ENCODE data around the gene ACTR3.

ACTR3 gene

GRCh38 chr2:113966832-113967231, 76.9 kb downstream of the ACTR3 start:
- no peak for DNase-seq

DNA sequence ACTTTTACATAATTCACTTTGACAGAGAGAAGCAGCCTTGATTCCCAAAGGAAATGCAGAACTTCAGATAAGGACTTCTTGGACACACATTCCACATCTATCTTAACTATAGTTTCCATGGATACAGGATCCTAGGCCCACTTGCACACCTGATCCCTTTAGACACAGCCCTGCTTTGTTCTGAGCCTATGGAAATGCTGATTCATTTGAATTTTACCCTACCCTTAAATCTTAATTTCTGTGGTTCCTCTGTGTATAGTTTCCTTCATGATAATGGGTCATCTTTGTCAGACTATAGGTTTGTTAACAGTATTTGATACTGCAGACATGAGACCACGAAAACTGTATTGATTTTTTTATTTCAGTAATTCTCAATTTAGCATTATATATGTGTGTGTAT, 77.4 kb downstream of the ACTR3 start:
- DNase-seq, result no peak

DNA sequence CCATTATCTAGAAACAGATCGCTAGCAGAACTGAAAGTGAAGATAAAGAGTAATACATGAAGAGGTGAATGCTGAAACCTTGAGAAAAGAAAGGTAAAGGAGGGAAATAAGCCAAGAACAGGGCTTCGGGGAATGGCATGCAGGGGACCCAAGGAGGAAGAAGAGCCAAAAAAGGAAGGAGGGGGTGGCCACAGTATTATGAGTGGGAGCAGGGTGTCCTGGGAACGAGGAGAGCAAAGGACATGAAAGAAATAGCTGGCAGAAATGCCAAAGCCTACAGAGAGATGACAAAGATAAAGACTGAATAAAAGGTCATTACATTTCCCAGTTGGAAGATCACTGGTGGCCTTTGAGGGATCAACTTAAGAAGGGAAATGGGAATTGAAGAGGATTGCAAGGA, 82.9 kb downstream of the ACTR3 start:
- no peak for DNase-seq

DNA sequence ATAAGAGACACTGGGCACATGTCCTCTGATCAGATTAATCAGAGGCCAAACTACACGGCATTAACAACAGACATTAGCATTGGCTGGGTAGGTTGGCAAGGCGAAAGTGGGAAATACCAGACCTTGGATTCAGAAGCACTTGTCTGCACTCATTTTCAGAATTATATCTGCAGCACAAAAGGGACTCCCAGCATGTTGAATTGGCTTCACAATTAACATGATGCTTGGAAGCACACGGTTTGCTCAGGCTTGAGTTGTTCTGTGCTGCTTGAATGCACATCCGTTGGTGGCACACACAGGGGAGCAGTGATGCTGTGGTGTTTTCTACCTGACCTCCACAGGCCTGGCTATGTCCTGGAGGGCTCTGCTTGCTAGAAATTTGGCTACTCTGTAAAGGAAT, 83.9 kb downstream of the ACTR3 start:
- DNase-seq, result no peak

- peak; percentile 90 for DNase-seq
Measured at GRCh38 chr2:113974727-113975126, 84.8 kb downstream of the ACTR3 start.

DNA sequence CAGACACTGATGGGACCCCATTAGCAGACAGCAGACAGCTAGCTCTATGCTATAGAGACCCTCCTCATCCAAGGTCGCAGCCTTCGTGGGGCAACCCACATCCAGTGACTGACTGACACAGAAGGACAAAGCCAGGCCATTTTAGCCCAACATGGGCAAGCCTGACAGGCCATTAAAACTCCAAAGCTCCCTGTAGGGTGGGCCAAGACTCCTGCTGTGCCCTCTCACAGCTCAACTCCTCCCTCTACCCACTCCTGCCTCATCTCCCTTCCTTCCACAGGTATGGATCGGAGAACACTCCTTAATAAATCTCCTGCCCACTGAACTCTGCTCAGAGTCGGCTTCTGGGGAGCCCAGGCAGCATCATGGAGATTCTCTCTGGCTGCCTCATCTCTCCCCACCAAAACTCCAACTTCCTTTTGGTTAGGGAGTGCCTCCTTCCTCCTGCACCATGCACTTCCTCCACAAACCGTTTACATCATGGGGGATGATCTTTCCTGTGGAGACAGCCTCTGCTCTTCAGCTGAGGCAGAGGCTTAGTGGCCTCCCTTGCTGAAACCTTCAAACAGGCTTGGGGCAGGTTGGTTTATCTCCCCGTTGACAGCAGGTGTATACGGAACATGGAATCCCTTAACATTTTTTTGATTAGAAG, 86.5 kb downstream of the ACTR3 start:
- DNase-seq, result no peak

DNA sequence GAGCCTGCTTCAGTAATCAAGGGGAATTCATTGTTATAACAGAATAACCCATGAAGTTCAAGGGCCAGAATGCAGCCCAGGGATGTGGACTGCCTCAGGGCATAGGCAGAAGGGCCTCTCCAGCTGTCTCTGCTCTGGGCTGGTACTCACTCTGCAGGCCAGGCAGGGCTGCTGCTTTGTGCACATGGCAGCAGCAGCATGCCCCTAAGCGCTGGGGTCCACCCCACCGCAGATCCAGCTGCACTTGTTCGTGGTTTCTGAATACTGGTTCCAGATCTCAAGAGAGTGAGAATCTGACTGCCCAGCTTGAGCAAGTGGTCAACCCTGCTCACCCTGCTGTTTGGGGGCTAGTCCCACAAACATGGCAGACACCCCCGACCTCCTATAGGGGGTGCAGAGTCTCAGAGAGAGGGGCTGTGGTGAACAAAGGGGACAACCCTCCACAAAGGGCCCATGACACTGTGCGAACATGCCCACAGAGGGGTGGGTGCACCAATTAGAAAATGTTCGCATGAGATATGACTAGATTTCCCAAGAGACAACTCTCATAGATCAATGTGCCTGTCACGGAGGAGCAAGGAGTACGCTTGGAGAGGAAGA, 87.3 kb downstream of the ACTR3 start:
- no peak for DNase-seq

- DNase-seq, result peak; percentile 14
Measured at GRCh38 chr2:113977660-113978523, 88.0 kb downstream of the ACTR3 start.

DNA sequence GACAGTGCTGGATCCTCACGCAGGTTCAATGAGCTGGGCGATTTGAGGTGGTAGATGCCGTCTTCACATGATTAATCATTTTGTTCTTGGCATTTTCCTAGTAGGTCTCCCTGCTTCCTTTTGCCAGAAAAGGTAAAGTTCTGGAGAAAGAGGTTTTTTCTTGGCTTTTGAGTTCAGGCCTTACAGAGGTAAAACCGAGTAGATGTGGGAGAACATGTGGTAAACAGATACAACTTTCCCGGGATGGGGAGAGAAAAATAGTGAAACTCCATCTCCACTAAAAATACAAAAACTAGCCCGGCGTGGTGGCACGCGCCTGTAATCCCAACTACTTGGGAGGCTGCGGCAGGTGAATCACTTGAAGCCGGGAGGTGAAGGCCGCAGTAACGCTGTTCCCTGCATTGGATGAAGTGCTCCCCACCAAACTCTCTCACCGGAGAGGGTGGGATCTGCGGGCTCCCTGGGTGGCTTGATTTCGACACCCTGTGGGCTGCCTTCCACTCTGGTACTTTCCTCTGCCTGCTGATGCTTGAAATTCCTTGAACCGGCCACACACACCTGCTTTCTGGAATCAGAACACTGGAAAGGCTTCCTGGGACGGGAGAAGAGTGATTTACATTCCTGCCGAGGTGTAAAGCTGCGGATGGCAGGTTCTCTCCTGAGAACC, 88.8 kb downstream of the ACTR3 start:
- DNase-seq, result no peak

DNA sequence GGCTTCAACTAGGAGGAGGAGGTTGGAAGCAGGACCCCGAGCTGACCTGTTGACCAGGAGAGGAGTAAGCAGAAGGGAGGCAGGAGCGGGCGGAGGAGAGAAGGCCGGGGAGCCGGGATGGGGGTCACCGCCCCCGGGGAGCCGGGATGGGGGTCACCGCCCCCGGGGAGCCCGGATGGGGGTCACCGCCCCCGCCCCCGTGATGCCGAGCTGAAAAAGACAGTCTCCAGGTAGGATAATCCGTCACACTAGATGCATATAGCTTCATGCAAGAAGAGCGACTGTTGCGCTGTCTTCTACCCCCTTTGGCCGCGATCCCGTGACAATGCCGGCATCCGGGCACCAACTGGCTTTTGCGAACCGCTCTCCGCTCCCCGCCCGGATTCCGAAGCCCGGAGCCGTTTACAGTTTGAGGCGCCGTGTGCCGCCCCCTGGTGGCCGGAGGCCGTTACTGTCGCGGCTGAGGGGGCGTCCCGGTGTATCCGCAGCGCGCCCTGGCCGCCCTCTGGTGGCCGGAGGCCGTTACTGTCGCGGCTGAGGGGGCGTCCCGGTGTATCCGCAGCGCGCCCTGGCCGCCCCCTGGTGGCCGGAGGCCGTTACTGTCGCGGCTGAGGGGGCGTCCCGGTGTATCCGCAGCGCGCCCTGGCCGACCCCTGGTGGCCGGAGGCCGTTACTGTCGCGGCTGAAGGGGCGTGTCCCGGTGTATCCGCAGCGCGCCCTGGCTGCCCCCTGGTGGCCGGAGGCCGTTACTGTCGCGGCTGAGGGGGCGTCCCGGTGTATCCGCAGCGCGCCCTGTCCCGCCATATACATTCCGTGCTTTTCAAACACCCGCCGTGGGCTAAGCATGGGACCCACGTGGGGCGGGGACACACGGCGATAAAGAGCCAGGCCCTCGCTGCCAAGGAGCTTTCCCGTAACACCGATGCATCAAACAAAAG, 89.6 kb downstream of the ACTR3 start:
- DNase-seq, result no peak

DNA sequence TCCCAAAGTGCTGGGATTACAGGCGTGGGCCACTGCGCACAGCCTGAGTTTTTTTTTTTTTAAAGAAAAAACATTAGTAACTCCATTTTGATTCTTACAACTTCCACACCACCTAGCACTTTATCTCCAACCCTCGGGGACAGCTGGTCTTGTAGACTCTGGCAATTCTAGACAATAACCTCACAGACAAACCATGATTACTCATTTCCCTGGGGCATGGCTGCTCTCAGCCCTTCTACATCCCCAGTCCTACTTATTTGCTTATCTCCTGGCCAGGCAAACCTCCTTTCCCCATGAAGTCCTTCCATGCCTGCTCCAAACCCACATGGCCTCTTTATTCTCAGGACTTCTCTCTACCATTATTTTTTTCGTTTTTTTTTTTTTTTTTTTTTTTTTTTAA, 91.1 kb downstream of the ACTR3 start:
- no peak for DNase-seq

GRCh38 chr2:113981404-113982134, 91.7 kb downstream of the ACTR3 start:
- no peak for DNase-seq

GRCh38 chr2:113985554-113986397, 95.9 kb downstream of the ACTR3 start:
- DNase-seq, result no peak

DNA sequence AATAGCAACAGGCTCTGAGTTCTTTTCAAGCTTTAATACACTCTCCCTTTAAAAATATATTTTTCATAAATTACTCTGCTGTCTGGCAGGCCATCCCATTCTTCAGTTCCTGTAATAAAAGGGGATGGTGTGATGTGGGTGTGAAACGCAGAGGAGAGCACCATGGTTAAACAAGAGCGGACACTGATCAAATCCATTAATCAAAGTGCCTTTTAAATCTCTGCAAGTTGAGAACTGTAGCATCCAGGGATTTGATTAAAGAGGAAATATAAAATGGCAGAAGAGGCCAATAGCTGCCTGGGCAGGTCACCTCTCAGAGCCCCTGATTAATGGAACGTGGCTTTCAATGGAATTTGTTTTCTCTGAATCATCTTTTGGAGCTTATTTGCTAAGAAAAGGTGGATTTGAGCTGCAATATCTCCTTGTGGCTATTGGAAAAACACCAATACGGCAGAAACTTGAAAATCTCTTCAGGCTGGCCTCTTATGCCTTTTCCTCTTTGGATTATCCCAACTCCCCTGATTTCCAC, 96.9 kb downstream of the ACTR3 start:
- no peak for DNase-seq

DNA sequence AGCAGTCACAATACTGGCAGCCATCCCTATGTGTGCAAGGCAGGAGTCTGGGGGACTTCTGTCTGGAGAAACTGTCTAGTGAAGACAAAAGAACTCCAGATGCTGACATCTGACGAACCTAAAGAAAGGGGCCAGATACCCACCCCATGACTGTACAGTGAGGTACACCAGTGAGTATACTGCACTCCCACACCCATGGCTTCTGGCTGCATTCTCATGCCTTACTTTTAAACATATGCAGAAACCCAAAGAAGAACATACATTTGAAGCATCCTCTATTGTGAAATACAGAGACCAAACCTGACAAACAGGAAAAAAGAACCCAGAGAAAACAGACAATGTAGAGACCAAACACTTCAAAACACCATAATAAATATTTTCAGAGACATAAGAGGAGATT, 102.2 kb downstream of the ACTR3 start:
- no peak for DNase-seq

DNA sequence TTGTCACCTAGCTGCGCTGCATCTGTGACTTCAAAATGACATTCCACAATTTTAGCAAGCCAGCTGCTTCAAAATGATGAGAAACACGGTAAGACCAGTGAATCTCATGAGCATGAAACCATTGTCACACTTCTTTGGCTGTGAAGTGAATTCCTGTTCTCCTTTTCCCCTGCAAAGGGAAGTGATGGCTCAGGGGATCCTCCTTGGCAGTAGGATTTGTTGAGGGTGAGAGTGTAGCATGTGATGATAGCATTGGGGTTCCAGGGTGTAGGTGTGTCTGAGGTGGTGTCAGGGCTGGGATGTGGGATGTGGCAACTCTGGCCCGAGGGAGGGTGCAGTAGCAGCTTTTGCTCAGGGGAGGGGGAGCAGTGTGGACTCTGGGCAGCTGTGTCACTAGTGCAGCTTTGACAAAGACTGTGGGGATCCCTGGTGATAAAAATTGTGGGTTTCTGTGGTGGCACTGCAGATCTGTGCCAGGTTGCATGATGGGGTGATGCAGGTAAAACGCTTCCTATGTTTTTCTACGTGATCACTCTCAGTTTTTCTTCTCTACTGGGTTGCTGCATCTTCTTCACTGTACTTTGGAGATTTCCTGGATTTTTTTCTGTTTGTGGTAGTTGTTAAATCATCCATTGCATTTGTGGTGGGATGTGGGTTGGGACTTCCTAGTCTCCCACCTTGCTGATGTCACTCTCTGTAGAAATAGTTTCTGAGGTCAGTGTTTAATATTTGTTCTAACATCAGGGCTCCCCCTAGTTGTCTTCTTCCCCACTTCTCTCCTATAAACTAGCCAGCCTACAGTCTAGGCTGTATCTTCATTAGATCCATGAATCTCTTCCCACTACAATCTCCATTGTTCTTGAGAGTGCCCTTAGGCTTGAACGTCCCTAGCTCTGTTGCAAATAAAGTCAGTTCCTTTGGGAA, 107.0 kb downstream of the ACTR3 start:
- DNase-seq, result no peak

GRCh38 chr2:114001152-114001551, 111.3 kb downstream of the ACTR3 start:
- no peak for DNase-seq

- DNase-seq, result no peak
Measured at GRCh38 chr2:114001937-114002336, 112.0 kb downstream of the ACTR3 start.

DNA sequence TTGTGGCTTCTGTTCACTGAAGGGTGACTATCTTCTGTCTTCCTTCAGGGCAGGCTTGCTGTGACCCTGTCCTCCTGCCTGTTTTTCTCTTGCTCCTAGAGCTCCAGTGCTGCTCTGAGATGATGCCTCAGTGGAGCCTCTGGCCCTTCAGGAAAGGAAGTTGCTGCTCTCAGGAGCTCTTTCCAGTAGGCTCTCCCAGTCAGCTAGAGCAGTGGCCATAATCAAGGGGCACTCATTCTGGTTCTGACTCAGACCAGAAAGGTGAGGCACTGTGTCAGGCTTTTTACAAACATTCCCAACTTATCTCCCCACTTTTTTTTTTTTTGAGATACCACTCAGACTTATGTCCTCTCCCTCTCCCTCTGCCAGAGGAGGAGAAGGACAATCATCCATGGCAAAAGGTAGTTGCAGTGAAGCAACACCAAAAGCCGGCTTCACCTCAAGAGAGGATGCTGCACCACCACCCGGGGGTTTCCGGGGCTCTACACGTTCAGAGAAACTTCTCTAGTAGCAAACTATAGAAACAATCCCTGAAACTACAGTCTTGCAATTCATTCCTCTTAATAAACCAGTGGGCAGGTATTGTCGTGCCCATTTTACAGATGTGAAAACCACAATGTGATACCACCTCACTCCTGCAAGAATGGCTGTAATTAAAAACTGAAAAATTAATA, 115.4 kb downstream of the ACTR3 start:
- no peak for DNase-seq
